ENCODE measurements around the gene HMGXB4. TPM values are rescaled to one million over a fixed set of nuclear protein-coding genes. Genes with fewer than 3 reads are reported as not detected.

Gene HMGXB4
- total and polyA plus RNA-seq, 9 of the 15 experiments (the other 6 are each of a cell fraction or from before 2014, with no cell fraction given) = 9.9 to 31.4 (median 24.8) TPM

DNA sequence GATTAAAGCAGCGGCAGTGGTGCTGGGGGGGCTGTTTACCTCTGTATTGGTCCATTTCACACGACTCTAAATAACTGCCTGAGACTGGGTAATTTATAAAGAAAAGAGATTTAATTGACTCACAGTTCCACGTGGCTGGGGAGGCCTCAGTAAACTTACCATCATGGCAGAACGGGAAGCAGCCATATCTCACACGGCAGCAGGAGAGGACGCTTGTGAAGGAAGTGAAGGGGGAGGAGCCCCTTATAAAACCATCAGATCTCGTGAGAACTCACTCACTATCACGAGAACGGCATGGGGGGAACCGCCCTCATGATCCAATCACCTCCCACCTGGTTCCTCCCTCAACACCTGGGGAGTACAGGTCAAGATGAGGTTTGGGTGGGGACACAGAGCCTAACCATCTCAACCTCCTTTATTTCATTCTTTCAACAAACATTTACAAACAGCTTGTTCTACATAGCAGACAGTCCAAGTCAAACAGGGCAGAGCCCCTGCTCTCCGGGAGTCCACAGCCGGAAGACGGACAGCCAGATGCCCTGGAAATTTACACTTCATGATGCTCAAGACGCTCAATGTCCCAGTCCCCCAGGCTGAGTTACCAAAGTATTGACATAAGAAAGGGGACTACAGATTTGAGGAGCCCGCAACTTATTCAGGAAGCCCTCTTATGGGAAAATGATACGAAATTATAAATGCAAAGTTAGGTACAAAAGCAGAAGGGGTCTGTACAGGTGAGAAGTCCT is 26.3 kb upstream of the HMGXB4 start (continued):
- TF ChIP-seq, protein P1, sequence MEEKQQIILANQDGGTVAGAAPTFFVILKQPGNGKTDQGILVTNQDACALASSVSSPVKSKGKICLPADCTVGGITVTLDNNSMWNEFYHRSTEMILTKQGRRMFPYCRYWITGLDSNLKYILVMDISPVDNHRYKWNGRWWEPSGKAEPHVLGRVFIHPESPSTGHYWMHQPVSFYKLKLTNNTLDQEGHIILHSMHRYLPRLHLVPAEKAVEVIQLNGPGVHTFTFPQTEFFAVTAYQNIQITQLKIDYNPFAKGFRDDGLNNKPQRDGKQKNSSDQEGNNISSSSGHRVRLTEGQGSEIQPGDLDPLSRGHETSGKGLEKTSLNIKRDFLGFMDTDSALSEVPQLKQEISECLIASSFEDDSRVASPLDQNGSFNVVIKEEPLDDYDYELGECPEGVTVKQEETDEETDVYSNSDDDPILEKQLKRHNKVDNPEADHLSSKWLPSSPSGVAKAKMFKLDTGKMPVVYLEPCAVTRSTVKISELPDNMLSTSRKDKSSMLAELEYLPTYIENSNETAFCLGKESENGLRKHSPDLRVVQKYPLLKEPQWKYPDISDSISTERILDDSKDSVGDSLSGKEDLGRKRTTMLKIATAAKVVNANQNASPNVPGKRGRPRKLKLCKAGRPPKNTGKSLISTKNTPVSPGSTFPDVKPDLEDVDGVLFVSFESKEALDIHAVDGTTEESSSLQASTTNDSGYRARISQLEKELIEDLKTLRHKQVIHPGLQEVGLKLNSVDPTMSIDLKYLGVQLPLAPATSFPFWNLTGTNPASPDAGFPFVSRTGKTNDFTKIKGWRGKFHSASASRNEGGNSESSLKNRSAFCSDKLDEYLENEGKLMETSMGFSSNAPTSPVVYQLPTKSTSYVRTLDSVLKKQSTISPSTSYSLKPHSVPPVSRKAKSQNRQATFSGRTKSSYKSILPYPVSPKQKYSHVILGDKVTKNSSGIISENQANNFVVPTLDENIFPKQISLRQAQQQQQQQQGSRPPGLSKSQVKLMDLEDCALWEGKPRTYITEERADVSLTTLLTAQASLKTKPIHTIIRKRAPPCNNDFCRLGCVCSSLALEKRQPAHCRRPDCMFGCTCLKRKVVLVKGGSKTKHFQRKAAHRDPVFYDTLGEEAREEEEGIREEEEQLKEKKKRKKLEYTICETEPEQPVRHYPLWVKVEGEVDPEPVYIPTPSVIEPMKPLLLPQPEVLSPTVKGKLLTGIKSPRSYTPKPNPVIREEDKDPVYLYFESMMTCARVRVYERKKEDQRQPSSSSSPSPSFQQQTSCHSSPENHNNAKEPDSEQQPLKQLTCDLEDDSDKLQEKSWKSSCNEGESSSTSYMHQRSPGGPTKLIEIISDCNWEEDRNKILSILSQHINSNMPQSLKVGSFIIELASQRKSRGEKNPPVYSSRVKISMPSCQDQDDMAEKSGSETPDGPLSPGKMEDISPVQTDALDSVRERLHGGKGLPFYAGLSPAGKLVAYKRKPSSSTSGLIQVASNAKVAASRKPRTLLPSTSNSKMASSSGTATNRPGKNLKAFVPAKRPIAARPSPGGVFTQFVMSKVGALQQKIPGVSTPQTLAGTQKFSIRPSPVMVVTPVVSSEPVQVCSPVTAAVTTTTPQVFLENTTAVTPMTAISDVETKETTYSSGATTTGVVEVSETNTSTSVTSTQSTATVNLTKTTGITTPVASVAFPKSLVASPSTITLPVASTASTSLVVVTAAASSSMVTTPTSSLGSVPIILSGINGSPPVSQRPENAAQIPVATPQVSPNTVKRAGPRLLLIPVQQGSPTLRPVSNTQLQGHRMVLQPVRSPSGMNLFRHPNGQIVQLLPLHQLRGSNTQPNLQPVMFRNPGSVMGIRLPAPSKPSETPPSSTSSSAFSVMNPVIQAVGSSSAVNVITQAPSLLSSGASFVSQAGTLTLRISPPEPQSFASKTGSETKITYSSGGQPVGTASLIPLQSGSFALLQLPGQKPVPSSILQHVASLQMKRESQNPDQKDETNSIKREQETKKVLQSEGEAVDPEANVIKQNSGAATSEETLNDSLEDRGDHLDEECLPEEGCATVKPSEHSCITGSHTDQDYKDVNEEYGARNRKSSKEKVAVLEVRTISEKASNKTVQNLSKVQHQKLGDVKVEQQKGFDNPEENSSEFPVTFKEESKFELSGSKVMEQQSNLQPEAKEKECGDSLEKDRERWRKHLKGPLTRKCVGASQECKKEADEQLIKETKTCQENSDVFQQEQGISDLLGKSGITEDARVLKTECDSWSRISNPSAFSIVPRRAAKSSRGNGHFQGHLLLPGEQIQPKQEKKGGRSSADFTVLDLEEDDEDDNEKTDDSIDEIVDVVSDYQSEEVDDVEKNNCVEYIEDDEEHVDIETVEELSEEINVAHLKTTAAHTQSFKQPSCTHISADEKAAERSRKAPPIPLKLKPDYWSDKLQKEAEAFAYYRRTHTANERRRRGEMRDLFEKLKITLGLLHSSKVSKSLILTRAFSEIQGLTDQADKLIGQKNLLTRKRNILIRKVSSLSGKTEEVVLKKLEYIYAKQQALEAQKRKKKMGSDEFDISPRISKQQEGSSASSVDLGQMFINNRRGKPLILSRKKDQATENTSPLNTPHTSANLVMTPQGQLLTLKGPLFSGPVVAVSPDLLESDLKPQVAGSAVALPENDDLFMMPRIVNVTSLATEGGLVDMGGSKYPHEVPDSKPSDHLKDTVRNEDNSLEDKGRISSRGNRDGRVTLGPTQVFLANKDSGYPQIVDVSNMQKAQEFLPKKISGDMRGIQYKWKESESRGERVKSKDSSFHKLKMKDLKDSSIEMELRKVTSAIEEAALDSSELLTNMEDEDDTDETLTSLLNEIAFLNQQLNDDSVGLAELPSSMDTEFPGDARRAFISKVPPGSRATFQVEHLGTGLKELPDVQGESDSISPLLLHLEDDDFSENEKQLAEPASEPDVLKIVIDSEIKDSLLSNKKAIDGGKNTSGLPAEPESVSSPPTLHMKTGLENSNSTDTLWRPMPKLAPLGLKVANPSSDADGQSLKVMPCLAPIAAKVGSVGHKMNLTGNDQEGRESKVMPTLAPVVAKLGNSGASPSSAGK (IDR thresholded peaks at IDR 0.05) = peak; percentile 35; the same call in 1 of the 2 replicates
- TF ChIP-seq ZBTB1 (CRISPR knock-in tag; IDR thresholded peaks at IDR 0.05; ENCODE audit: borderline replicate concordance, low read depth) (no peak), MYNN (IDR thresholded peaks at IDR 0.05) (no peak), MYNN (CRISPR knock-in tag; IDR thresholded peaks at IDR 0.05) (no peak), MIER1 (IDR thresholded peaks at IDR 0.05; ENCODE audit: low read depth) (no peak), RBM17 (IDR thresholded peaks at IDR 0.05; ENCODE audit: borderline replicate concordance, low read depth, low read length) (no peak), SIN3A (IDR thresholded peaks at IDR 0.05; ENCODE audit: borderline replicate concordance in 2 of 2, control insufficient read depth in 1 of 2, low read depth in 2 of 2, low read length in 2 of 2) (peak; percentile 65 to 86; a peak in 2 of 4 replicates), NFXL1 (CRISPR knock-in tag; IDR thresholded peaks at IDR 0.05) (no peak)
- TF ChIP-seq, protein P2, sequence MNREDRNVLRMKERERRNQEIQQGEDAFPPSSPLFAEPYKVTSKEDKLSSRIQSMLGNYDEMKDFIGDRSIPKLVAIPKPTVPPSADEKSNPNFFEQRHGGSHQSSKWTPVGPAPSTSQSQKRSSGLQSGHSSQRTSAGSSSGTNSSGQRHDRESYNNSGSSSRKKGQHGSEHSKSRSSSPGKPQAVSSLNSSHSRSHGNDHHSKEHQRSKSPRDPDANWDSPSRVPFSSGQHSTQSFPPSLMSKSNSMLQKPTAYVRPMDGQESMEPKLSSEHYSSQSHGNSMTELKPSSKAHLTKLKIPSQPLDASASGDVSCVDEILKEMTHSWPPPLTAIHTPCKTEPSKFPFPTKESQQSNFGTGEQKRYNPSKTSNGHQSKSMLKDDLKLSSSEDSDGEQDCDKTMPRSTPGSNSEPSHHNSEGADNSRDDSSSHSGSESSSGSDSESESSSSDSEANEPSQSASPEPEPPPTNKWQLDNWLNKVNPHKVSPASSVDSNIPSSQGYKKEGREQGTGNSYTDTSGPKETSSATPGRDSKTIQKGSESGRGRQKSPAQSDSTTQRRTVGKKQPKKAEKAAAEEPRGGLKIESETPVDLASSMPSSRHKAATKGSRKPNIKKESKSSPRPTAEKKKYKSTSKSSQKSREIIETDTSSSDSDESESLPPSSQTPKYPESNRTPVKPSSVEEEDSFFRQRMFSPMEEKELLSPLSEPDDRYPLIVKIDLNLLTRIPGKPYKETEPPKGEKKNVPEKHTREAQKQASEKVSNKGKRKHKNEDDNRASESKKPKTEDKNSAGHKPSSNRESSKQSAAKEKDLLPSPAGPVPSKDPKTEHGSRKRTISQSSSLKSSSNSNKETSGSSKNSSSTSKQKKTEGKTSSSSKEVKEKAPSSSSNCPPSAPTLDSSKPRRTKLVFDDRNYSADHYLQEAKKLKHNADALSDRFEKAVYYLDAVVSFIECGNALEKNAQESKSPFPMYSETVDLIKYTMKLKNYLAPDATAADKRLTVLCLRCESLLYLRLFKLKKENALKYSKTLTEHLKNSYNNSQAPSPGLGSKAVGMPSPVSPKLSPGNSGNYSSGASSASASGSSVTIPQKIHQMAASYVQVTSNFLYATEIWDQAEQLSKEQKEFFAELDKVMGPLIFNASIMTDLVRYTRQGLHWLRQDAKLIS (CRISPR knock-in tag; IDR thresholded peaks at IDR 0.05) = no peak
